DMS 273 (cell line): Measurements from ENCODE around the gene KIAA0825.

Experiments used
- DNase-seq: peaks from one replicate; lab custom pipeline; 2025; ENCODE audit not compliant: unreplicated experiment; lab: John Stamatoyannopoulos, UW

KIAA0825 gene

DNA sequence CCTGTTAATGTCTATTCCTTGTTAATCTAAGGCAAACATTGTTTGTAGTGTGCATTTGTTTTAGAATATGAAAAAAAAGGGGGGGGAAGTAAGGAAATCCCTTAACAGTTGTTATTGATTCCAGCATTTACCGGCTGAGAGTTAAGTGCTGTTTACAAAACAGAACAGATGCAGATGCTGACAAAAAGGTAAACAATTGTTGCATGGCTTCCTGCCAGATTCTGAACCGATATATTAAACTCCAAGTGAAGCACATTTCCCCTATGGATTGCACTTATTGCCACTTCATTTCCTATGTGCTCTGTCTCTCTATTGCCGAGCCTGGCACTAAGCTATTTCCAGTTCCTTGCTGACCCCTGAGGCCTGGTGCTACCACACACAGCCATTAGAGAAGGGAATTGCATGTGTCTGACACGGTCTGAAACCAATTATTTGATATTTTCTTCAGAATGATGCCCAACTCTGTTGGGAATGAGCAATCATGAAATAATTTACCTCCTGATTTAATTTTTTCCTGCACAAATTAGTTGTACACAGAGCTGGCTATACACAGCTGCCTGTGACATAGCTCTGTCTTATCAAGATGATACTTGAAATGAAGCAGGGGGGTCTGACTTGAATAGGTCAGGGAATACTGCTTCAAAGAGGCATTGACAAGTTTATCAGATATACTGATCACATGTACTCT, 109.8 kb downstream of the KIAA0825 start:
- peak; percentile 18 for DNase-seq

DNA sequence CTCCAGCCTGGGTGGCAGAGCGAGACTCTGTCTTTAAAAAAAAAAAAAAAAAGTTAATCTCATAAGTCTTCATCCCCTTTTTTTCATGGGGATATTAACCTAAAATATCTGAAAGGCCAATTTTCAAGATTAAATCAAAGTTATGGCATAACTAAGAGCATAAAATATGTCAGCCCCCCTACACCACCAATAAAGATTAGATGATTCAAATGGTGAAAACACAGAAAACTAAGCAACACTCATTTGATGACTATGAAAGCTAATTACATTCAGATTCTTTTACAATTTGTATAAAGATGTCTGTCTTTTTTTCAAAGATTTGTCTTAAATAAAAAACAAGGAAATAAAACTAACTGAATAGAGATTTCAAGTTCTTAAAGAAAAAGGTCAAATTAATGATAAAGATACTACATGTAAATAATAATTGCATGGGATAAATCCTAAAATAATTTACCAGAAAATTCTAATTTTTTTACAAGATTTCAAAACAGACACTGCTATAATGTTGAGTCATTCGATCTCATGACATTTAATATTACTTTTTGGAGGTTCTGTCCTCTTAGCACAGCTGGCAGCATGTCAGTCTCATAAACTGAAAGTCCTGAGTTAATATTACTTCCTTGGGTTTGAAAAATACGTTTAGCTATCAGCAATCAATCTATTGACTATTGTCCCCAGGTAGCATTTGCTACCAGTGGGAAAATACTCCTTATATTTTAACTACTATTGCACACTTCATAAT, 112.9 kb downstream of the KIAA0825 start:
- DNase-seq, result no peak

DNA sequence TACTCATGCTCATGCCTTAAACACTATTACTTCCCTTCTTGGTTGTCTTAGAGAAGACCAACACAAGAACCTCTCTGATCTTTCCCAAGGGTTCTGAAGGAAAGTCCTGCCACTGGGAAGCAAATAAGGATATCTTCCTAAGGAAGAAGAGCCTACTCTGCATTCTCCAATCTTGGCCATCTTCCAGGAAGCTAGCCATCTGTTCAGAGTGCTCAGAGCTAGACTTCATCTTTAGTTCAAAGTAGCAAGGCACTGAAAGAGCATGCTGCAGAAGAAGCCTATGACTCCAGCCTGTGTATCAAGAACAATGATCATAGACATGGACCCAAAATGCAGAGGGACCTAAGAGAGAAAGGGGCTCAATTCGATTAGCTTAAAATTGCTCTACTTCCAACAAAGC, 114.7 kb downstream of the KIAA0825 start:
- peak; percentile 70 for DNase-seq

DNA sequence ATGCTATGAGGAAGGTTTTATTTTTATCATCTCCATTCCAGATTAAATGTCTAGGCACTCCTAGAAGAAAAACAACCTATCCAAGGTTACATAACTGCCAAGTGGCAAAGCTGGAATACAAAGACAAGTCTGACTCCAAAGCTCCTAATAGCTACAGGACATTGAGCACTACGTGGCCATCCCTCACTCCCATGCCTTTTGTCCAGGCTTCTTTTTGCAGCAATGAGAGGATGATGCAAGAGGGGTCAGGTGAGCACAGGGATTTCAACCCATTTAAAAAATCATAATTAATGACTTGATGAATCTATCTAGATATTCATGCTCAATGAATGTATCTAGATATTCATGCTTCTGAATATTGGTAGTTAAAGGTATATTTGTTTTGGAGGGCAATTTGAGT, 117.0 kb downstream of the KIAA0825 start:
- no peak for DNase-seq

DNA sequence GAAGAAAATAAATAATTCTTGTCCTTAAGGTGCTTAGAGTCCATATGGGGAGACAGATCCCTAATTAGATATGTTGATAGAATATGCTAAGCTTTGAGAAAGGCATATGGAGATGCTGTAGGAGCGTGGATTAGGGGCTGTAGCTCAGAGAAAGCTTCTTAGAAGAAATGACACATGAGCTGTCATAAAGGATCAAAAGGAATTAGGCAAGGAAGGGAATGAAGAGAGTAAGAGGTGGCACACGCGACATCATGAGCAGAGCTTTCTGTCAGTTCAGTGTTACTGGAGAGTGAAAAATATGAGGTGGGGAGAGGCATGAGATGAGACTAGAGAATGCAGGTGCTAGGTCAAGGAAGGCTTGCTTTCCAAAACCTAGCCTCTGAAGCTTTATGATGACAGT, 118.6 kb downstream of the KIAA0825 start:
- no peak for DNase-seq

DNA sequence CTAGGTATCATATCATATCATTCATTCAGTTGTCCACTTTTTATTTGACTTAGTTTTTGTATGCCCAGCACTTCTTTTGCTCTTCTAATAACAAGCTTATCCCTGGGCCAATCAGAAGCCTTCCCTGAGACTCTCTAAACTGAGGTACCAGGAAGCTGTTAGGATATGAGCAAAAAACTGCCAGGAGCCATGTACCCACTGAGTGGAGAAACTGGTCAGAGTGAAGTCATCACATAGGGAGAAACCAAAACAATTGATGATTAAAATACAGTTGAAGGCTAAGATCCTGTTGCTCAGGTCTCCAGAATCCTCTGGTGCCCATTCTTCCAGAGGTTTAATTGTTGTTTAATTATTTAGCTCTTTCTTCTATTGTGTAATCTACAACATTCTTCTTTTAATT, 120.2 kb downstream of the KIAA0825 start:
- DNase-seq, result no peak

DNA sequence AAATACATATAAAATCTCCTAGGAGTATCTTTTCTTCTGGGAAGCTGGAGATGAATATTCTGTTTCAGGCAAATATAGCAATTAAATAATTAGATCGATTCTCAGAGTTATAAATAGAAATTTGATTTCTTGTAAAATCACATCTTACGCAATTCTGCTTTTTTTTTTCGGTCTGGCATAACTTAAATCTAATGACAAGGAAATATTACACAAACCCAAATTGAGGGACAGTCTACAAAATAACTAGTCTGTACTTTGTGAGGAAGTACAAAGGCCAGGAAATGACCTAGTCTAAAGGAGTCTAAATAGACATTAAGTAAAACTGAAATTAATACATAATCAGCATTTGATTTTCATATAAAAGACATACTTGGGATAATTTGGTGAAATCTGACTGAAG, 133.3 kb downstream of the KIAA0825 start:
- DNase-seq, result no peak

DNA sequence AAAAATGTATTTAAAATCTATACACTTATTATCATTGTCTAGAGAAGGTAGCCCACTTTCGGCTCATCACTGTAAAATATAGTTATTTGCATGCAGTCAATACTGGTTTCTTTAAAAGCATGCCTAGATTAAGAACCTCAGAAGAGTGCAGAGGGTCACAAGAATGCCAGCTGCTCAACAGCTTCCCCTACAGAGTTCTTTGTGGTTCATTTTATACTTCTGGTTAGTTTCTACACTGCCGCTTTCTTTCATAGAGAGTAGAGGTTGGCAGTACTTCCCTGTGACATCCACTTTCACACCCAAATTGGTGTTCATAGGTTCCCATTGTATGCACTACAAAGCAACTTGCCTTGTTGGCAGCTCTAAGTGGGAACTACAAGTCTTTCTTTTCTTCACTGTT, 137.3 kb downstream of the KIAA0825 start:
- DNase-seq, result no peak

DNA sequence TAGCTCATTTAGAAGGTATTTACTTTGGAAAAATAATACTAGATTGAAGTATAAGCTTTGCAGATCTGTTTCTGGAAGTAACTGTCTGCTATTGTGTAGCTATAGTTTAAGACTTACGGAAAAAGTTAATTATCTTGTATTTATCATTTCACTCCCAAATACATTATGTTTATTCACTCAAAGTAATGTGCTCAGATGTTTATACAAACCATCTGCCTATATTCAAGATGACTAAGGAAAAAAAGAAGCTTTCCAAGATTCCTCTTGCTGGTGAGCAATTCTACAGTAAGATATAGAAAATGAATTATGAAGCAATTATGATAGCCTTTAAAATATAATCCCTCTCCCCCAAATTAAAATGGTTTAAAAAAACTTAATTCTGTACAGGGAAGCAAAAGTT, 137.9 kb downstream of the KIAA0825 start:
- DNase-seq, result no peak

DNA sequence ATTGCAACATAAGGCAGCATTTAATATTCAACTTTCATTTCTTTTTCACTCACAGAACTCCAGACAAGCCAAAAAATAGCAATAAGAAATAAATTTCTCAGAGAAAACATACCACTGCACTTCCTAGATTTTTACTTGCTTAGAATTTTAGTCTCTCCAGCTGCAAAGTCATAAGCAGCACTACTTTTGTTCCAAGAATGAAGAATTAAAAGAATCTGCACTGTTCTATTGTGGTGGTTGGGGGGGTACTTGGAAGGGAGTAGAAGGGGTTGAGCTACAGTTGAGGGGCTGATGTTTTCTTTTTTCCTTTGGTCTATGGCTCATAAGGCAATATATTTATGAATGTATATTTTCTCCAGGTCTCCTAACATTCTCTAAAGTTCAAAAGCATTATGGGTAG, 144.5 kb downstream of the KIAA0825 start:
- no peak for DNase-seq

DNA sequence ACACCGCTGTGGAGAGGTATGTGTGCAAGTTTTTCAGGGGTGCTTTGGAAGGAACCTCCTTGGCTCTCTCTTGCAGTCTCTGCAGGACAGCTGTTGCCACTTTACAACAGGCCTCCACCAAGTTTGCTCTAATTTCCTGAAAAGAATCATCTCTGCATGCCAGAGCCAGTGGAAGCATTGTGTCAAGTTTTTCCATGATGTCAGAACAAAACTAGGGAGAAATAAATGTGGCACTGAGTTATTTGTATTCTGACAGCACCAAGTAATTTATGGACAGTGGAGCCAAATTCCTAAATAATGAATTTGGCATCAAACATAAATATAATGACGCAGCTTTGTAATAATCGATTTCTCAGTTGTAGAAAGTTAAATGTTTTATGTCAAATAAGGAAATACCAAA, 146.9 kb downstream of the KIAA0825 start:
- peak; percentile 20 for DNase-seq

DNA sequence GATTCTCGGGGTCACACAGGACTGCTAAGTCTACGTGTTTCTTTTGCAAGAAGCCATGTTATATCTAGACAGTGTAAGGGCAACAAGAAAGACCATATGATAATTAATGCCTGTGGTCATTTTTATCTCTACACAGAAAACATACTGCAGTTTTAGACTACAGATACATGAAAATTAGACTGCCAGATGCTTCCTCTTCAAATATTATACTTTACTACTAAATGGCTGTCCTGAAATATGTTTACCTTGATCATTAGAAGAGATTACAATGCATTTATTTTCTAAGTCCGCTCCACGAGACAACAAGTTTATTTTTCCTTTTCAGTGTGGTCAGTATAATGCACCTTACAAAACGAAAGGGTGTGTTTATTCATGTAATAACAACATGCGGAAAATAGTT, 147.6 kb downstream of the KIAA0825 start:
- no peak for DNase-seq

DNA sequence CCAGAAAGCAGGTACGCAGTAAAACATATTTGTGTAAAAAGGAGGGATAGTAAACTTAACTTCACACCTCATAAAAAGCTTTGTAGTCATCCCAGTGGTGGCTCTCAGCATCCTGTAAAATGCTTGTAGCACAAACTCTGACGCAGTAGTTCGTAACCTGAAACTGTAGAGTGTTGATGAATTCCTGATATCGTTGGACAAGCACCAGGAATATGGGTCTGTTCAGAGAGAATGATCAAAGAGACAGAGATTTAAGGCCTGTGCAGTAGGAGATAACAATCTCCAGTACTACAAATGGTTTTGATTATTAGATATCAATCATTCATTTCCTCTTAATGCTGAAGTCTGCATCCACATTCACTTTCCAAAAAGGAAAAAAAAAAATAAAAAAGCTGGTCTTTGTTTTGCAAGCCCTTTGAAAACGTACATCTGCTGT, 148.5 kb downstream of the KIAA0825 start:
- peak; percentile 75 for DNase-seq

DNA sequence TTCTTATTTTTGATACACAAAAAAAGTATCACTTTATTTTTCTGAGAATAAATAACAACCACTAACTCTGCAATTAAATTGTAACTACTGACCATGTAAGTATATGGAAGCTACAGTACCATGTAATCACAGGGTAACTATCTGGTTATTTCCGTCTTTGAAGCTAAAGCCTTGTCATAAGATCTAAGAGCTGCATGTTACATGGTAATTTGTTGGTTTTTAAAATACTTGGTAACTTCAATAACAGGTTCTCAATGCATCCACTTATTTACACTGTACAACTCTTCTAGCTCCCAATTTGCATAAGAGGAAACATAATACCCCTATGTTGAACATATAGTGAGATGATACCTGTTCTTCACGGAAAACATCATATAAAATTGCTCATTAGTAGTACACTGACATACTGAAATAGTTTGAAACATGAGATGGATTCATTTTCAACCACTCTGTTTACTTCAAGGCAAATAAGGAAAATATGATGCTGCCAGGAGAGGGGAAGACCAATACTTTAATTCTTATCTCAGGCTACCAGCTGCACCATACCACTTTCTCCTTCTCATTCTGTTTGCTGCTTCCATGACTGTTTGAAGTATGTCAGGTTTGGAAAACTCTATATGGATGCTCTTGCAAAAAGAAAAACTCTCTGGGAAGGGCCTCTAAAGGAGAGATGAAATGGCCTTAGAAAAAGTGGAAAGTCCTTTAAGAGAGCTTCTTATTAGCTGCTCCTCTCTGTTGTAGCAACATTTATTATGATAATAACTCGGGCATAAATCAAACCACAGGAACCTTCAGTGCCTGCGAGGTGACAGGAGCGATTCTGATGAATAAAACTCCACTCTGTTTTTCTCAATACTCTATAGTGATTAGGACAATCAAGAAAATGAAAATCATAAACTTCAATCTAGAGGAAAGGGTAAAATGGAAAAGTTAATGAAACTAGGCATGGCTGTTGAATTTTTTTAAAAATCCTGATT, 150.2 kb downstream of the KIAA0825 start:
- DNase-seq, result peak; percentile 40

DNA sequence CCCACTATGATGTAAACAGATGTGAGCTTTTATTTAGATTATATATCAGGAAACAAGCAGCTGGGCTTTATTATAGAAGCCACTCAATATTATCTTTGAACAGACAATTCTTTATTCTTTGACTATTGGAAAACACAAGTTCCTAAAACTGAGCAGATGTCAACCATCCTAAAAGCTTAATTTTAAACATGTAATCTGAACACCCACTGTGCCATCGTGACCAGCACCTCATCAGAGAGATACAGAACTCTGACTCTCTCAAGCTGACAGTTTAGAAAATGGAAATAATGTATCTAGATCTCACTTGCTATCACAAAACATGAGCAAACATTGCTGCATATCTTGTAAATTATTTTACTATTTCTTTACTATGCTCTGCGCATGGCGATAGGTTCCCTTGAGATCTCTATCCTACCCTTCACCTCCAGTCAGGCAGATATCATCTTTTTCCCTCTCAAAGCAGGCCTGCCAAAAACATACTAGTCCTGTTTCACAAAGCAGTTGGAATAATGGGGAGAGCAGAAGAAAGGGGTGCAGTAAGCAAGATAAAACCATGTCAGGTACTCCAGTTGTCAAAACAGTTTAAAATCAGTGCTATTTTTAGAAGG, 151.0 kb downstream of the KIAA0825 start:
- DNase-seq, result peak; percentile 49

DNA sequence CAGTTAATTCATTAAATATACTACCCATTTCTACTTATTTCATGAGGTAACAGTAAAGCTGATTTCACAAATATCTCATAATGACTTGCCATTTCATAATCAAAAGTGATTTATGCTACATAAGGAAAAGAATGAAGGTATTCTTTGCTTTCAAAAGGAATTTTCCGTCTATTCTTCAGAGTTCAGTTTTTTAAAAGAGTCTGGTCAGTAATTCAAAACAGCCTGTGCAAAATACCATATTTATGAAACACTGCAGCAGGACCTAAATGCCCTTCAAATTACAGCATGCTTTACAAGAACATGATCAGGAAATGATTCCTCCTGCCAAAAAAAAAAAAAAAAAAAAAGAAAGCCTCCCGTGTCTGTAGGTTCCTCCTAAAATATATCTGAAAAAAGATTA, 154.7 kb downstream of the KIAA0825 start:
- DNase-seq, result no peak

DNA sequence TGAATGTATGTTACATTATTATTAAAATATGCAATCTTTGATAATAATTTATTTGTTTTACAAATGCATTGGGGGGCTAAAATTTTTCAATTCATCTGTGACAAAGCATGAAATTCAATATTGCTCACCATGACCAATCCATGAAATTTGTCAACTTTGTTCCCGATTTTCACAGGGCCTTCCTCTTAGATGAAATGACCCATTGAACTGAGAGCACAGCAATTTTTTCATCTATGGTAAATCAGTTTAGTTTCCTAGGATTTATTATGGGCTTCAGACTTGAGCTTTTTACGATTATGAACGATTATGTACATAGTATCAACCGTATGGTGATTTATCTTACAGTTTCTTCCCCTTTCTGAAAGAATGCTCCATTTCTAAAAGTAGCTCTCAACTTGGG, 157.3 kb downstream of the KIAA0825 start:
- DNase-seq, result no peak

DNA sequence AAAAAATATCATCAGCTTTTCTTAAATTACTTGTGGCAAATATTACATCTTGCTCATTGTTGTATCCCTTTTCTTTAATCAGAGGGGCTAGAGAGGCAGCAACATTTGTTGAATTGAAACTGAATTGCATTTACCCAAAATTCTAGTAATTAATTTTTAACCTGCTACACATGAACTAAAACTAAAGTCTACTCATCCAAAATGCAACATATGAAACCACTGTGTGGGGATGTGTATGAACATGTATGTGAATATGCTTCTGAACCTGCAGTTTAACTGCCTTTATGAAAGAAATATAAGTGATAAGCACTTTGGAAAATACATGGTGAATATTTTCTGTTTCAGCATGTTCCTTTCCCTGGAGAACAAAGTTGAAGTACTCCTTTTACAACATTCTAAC, 158.5 kb downstream of the KIAA0825 start:
- no peak for DNase-seq

DNA sequence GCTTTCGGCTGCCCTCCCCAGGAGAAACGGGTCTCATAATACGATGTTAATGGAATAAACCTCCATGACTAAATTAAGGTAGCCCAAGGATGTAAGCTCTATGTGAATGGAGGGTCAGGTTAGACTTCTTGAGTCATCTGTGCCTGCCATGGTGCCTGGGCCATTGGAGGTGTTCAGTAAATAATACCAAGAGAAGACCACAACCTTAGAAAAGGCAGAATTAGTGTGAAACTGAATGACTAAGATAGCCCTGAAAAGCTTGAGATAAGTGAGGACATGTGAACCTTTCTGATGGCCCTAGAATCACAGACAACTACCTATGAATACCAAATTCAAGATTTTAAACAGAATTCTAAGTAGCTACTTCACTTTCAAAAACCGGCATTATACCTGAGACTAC, 160.6 kb downstream of the KIAA0825 start:
- no peak for DNase-seq

DNA sequence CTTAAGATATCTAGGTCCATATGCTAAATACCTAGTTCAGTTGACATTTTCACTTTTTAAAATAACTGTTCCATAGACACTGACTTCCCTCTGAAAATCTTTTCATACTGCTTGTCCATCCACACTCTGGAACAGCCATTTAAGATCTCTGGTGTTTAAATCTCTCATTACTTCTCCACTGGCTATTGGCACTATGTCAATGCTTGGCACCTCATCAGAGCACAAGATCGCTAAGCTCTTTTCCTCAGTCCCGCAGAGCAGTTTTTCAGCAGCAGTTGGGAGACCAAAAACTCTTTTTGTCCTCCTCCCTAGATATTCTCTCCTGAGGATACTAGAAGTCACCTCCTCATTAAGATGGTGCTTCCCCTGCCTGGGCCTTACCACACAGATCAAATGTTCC, 172.7 kb downstream of the KIAA0825 start:
- no peak for DNase-seq

DNA sequence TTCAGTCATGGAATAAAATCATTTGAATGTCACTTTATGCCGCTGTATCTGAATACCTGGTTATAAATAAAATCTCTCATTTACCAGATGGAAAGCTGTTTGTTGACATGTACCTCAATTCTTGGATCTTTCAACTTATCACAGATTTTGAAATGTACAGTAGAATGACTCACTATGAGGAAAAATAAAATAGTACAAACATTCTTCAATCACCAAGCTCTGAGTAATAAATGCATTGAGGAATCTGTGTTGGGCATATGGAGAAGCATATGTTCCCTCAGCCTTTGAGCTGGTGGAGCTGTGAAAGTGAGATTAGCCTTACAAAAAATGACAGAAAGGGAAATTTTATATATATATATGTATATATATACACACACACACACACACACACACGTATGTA, 175.4 kb downstream of the KIAA0825 start:
- peak; percentile 34 for DNase-seq
